Stomach smooth muscle (tissue), 2 donors: ENCODE results near the gene RBBP5.

Experiments used
- H3K27ac ChIP-seq: one replicate; pipeline ENCODE4 v1.7.0; 2013; ENCODE audit warnings: mild to moderate bottlenecking, low read length, inconsistent platforms
- H3K27me3 ChIP-seq, 2 donors: one replicate each; pipeline ENCODE4 v1.7.0; 2013; ENCODE audit warnings: low read length in 2 of 2; ENCODE audit not compliant: insufficient read depth in 2 of 2, control insufficient read depth in 1 of 2
- H3K36me3 ChIP-seq, 2 donors: one replicate each; pipeline ENCODE4 v1.7.0; 2013; ENCODE audit warnings: low read length in 2 of 2; ENCODE audit not compliant: control insufficient read depth in 2 of 2, insufficient read depth in 2 of 2
- H3K4me1 ChIP-seq: one replicate; pipeline ENCODE4 v1.7.0; 2013; ENCODE audit warnings: low read length; ENCODE audit not compliant: control insufficient read depth, insufficient read depth
- H3K4me3 ChIP-seq, 2 donors: one replicate each; pipeline ENCODE4 v1.7.0; 2013; ENCODE audit warnings: low read length in 2 of 2
- H3K9ac ChIP-seq, 2 donors: one replicate each; pipeline ENCODE4 v1.7.0; 2013; ENCODE audit warnings: low read length in 2 of 2, mild to moderate bottlenecking in 1 of 2
- H3K9me3 ChIP-seq, 2 donors: one replicate each; pipeline ENCODE4 v1.7.0; 2013; ENCODE audit warnings: low read length in 2 of 2; ENCODE audit not compliant: control insufficient read depth in 2 of 2
- donor health status: healthy.
- donor health status: Pancreatic carcinoma.

RBBP5 gene

DNA sequence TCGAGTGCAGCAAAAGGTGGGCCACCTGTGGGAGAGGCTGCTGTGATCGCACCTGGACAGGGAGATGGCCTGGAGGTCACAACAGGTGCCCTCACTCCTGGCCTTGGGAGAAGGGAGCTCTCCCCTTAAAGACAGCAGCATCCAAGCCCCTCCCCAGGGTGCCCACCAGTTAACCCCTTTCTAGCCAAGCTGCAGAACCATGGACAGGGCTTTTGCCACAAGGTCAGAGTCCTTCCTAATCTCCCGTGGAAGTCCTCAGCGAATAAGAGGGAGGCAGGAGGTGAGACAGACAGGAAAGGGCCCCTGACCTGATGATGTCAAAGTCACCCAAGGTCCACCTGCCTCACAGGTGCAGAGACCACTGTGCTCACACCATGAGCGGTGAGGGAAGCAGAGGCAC is 77.0 kb downstream of the RBBP5 start:
- no peaks in the 10 kb centered on the region for H3K9me3 ChIP-seq
- no peaks in the 10 kb centered on the region for H3K36me3 ChIP-seq
- H3K4me1 ChIP-seq = peaks cover 7% of the 10 kb centered on the region
- no peak overlapping the region for H3K27ac ChIP-seq
- H3K9ac ChIP-seq = no peak overlapping the region
- peaks cover 34 to 35% of the 10 kb centered on the region in 2 donors for H3K27me3 ChIP-seq
- no peak overlapping the region for H3K4me3 ChIP-seq

DNA sequence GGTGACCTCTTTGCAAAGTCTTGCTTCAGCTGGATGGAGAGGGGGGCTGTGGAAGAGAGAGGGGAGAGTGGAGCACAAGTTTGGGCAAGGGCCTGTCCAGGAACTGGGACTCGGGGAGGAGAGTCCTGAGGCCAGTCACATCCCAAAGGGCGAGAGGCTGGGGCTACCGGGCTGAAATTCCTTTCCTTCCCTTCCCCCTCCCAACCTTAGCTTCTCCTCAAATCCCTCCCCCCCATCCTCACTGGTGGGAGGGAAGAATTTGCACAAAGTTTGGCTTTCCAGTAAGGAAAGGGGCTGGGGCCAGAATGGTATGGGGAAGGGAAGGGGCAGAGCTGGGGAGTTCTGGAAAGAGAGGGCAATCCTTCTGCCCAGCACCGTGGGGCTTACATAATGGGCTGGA is 77.9 kb downstream of the RBBP5 start:
- Histone ChIP-seq H3K4me1 (peaks cover 7% of the 10 kb centered on the region), H3K4me3 (no peak overlapping the region), H3K27me3 (peaks cover 34 to 35% of the 10 kb centered on the region in 2 donors), H3K9ac (no peak overlapping the region), H3K36me3 (no peaks in the 10 kb centered on the region), H3K27ac (no peak overlapping the region), H3K9me3 (no peaks in the 10 kb centered on the region)

DNA sequence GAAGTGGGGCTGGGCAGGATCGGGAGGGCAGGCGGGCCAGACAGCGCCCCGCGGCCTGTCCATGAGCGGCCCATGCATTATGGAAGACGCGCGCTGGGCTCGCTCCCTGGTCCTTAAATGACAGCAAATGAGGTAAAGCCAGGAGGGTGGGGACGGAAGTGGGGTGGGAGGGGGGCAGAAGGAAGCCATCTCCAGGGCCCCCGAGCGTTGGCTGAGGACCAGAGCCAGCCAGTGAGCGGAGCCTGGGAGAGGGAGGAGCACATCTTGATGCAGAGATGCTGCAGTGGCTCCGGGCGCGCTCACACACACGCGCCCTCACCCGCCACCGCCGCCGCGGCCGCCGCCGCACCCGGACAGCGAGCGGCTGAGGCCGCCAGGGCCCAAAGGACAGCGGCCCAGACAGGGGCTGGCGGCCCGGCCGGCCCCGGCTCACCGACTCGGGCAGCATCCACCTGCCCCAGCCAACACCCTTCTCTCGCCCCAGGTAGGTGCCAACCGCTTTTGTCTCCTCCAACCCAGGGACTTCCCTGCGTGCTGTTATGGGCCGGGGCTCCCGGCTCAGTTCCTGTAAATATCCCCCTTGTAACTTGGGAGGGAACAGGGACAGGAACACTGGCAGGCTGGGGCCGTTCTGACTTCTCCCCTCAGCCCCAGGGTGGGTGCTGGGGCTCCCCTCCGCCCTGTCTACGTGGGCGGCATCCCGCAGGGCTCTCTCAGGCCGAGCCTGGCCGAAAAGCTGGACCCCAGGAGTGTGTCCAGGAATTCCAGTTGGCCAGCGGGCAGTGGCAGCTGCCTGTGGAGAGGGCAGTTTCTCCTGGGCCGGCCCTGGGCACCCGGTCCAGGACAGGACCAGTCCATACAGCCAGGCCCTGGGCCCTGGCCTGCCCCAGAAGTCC is 78.6 kb downstream of the RBBP5 start, which contains the start of gene CNTN2:
CNTN2 (plus strand) TSS at position 302 of the 896 bp plus-strand sequence. CDS start 9,974 bp downstream, outside the sequence.
- Histone ChIP-seq H3K9ac (no peak within 1 kb of the TSS), H3K4me3 (no peak within 1 kb of the TSS), H3K27ac (no peak within 1 kb of the TSS), H3K36me3 (no peaks in the 10 kb centered on the region), H3K27me3 (peaks cover 33 to 34% of the 10 kb centered on the region in 2 donors), H3K4me1 (peaks cover 7% of the 10 kb centered on the region), H3K9me3 (no peaks in the 10 kb centered on the region)

DNA sequence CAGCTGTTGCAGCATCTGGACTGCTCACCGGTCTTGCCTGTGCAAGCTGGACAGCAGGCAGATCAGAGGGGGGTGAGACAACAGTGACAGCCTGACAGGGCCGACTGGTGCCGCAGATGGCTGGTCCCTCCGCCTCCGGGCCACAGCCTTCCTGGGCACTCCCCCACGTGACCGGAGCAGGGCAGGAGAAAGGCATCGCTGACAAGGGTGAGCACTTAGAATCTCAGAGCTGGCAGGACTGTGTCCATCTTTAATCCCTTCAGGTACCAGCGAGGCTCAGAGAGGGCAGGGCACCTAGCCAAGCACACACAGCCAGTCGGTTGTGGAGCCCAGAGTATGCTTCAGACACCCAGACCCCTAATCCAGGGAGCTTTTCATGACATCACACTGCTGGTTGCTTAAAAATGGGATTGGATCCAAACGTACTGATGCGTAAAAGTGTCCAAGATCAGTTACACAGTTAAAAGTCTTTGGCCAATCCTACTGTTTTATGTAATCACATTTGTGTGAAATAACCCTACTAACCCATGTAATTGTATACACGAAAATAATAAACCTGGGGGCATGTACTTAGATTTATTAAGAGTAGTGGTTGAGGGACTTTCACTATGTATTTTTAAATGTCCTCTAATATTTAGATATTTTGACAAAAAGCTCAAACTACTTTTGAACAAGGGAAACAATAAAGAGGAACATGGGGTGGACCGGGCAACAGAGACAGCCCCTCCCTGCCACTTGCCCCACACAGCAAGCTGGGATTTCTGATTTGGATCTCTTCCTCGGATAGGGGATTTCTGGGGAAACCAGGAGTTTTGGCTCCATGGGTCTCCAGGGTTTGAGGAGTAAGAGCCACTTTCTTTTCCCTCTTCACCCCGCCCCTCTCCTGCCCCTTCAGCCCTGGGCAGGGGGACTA is 79.5 kb downstream of the RBBP5 start:
- no peaks in the 10 kb centered on the region for H3K36me3 ChIP-seq
- no peak overlapping the region for H3K9ac ChIP-seq

DNA sequence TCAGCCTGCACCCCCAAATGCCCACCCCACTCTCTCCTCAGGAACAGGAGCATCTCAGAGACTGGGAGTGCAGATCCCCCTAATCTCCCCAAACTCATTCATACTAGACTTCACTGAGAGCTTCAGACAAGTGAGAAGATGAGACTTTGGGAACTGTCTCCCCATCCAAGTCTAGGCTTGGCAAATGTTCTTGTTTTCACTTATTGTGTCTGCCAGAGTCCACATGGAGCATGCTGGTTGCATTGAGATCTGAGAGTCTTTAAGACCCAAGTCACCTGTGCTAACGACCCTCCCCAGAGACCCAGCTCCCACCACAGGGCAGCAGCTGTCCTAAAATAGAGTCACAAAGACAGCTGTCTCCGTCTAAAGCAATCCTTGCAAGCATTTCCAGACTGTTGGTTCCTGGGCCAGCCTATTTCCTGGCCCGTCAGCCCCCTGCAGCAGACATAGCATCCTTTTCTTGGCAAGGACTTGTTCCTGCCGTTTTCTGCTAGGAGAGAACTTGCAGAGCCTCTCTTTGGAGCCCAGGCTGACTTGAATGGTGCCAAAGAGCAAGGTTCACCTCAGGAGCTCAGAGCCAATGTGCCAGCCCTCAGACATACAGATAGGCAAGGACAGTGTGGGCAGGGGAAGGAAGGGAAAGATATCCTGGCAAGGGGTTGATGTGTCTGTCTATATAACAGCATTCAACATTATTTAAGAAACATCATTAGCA is 80.6 kb downstream of the RBBP5 start:
- H3K27ac ChIP-seq = no peak overlapping the region
- H3K9ac ChIP-seq = no peak overlapping the region
- no peaks in the 10 kb centered on the region for H3K36me3 ChIP-seq
- no peak overlapping the region for H3K4me3 ChIP-seq
- peaks cover 24 to 25% of the 10 kb centered on the region in 2 donors for H3K27me3 ChIP-seq
- no peaks in the 10 kb centered on the region for H3K9me3 ChIP-seq
- peaks cover 7% of the 10 kb centered on the region for H3K4me1 ChIP-seq

More for the DNA sequence above, 79.5 kb downstream of the RBBP5 start:
- no peak overlapping the region for H3K27ac ChIP-seq
- peaks cover 7% of the 10 kb centered on the region for H3K4me1 ChIP-seq
- no peak overlapping the region for H3K4me3 ChIP-seq
- no peaks in the 10 kb centered on the region for H3K9me3 ChIP-seq
- H3K27me3 ChIP-seq = peaks cover 29% of the 10 kb centered on the region in 2 donors

DNA sequence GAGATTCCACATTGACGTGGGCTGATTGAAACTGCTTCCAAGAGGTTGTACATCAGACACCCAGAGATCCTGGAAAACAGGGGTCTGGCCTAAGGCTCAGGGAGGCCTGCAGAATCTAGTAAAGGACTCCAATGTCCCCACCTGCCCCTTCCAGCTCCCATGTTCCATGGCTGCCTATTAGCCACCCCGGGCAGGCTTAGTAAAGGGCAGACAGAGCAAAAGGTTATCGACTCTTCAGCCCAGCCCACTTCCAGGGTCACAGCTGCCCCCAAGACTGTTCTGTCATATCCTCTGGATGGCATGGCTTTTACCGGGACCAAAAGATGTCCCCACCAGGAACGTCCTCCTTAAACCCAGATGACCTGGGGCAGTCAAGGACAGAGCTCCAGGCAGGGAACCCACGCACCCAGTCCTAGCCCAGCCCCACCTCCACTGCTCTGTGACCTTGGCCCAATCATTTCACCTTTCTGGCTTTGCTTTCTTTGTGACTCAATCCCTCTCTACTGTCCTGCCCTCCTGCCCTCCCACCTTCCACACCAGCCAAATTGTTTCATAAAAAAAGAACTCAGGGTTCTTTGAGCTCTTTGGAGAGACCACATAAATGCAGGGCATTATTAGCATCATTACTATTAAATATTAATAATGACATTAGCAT is 83.5 kb downstream of the RBBP5 start:
- H3K27me3 ChIP-seq = peaks cover 7 to 9% of the 10 kb centered on the region in 2 donors
- H3K4me3 ChIP-seq = no peak overlapping the region
- peaks cover 2% of the 10 kb centered on the region for H3K4me1 ChIP-seq
- no peaks in the 10 kb centered on the region for H3K36me3 ChIP-seq
- no peak overlapping the region for H3K9ac ChIP-seq
- no peak overlapping the region for H3K27ac ChIP-seq
- H3K9me3 ChIP-seq = no peaks in the 10 kb centered on the region

DNA sequence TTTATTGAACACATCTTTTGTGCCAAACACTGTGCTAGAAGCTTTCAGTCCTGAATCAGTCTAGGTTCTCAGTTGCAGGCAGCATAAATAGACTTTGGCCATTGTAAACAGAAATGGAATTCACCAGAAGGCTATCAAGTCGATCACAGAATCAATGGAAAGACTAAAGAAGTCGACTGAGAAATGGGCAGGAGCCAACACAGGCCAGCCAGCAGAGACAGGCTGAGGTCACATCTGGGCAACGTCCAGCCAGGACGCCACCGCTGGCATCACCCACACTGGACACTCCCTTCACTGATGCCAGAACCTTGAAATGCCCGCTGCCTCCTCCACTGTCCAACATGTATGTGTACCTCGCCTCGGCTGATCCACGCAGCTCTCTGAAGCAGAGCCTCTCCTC is 84.2 kb downstream of the RBBP5 start:
- Histone ChIP-seq H3K4me3 (no peak overlapping the region), H3K4me1 (no peaks in the 10 kb centered on the region), H3K27me3 (peaks cover 7 to 8% of the 10 kb centered on the region in 2 donors), H3K9me3 (no peaks in the 10 kb centered on the region), H3K9ac (no peak overlapping the region), H3K36me3 (no peaks in the 10 kb centered on the region), H3K27ac (no peak overlapping the region)
